Right cardiac atrium (tissue), 5 donors: ENCODE data around the gene DYNC2H1. TPM values are rescaled to one million over a fixed set of nuclear protein-coding genes. Genes with fewer than 3 reads are reported as not detected.
"Not testable (repeated sequence)": the region's sequence is repeated elsewhere in the genome, so short reads cannot be mapped to it uniquely, and the experiment has no call there.

ENCODE experiments used
- ATAC-seq, 2 donors: fragments of 200-7000 bp; cut with Tn5 transposase; one replicate each; pipeline versions ENCODE4 v1.8.0 to v1.9.1; 2020; ENCODE audit warnings: moderate library complexity in 2 of 2, mild to moderate bottlenecking in 1 of 2
- DNase-seq, 3 donors: peaks; one replicate each; pipeline ENCODE4 v3.0.0-alpha.2; 2020
- H3K27ac ChIP-seq: one replicate; pipeline ENCODE4 v1.5.1; 2013; ENCODE audit warnings: mild to moderate bottlenecking, low read length, control low read depth, moderate library complexity
- H3K27me3 ChIP-seq: one replicate; pipeline ENCODE4 v1.6.1; 2013; ENCODE audit not compliant: control insufficient read depth, insufficient read depth
- H3K4me1 ChIP-seq: one replicate; pipeline ENCODE4 v1.6.1; 2013; ENCODE audit warnings: low read length; ENCODE audit not compliant: control insufficient read depth, insufficient read depth
- H3K4me3 ChIP-seq: one replicate; pipeline ENCODE4 v1.5.1; 2013; ENCODE audit warnings: low read length, control low read depth
- H3K9me3 ChIP-seq: one replicate; pipeline ENCODE4 v1.6.1; 2013; ENCODE audit warnings: low read length; ENCODE audit not compliant: control insufficient read depth
- WGBS: extraction: QIAGEN DNeasy Blood & Tissue Kit; methylation state at CpG from one replicate; pipeline ENCODE4 v1.1.7; 2013; 5-methylcytosine and 5-hydroxymethylcytosine counted together
- intact Hi-C, 4 donors: fragments of 100-400 bp; cut with DNase I; formaldehyde crosslinking; loops; one replicate each; pipeline versions ENCODE4 v1.11.0 to v1.14.0; 2022 to 2023
- polyA plus RNA-seq: library from polyadenylated mRNA; stranded (reverse); fragments of 200-250 nt; gene quantifications from one replicate; pipeline ENCODE4 v1.2.3, GENCODE V29; 2013
- total RNA-seq, 4 donors: library from RNA; stranded (reverse); fragmentation: NEBNext Ultra II Directional; extraction: Animal tissue kit (Norgen Biotek cat#: 25700); gene quantifications; one replicate each; pipeline ENCODE4 v1.2.1, GENCODE V29; 2021
- donor health status: healthy with polysubstance abuse.
- donor health status: DM: no; HTN: yes; CAD: no.
- donor health status: DM: no; HTN: no; CAD: no.
- donor health status: DM: no; HTN: yes; CAD: no; lungs with severe emphysema.
- donor health status: DM: yes; HTN: yes; CAD: no.

The DYNC2H1 gene
- total and polyA plus RNA-seq, 5 donors: 4.3 to 9.4 (median 8.0) TPM

DNA sequence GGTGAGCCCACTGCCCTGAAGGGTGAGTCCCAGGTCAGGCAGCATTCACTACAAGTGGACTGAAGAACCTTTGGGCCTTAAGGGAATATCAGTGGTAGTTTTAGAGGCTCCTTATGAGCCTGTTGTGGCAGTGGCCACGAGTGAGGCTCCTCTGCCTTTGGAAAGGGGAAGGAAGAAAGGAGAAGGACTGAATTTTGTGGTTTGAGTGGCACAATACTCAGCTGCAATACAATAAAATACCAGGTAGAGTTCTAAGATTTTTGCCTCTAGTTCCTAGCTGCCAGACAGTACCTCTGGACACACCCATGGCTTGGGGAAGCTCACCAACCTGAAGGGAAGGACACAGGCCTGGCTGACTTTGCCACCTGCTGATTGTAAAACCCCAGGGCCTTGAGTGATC is 260.9 kb downstream of the DYNC2H1 start:
- Histone ChIP-seq H3K27ac (no peak overlapping the region), H3K4me1 (no peaks in the 10 kb centered on the region), H3K9me3 (peaks cover 2% of the 10 kb centered on the region), H3K27me3 (no peaks in the 10 kb centered on the region), H3K4me3 (no peak overlapping the region)
- 71% methylated on average over 1 of the region's 1 CpG for WGBS
- ATAC-seq: no peak
- intact Hi-C loops: no loop called here
- no peak for DNase-seq

GRCh38 chr11:103372906-103373305 is 263.7 kb downstream of the DYNC2H1 start:
- intact Hi-C loops: no loop called here
- ATAC-seq (no peak), DNase-seq (no peak)
- Histone ChIP-seq H3K27ac (no peak overlapping the region), H3K4me1 (no peaks in the 10 kb centered on the region), H3K27me3 (no peaks in the 10 kb centered on the region), H3K9me3 (peaks cover 2% of the 10 kb centered on the region), H3K4me3 (no peak overlapping the region)
- 96% methylated on average over 2 of the region's 2 CpGs for WGBS

DNA sequence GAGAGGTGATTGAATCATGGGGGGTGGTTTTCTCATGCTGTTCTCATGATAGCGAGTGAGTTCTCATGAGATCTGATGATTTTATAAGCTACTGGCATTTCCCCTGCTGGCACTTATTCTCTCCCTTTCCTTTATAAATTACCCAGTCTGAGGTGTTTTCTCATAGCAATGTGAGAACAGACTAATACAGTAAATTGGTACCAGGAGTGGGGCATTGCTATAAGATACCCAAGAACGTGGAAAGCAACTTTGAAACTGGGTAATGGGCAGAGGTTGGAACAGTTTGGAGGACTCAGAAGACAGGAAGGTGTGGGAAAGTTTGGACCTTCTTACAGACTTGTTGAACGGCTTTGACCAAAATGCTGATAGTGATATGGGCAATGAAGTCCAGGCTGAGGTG is 265.0 kb downstream of the DYNC2H1 start:
- H3K27ac ChIP-seq, intact Hi-C loops, H3K27me3 ChIP-seq, H3K9me3 ChIP-seq, ATAC-seq, H3K4me3 ChIP-seq, H3K4me1 ChIP-seq, DNase-seq: not testable (repeated sequence)
- 62% methylated on average over 3 of the region's 3 CpGs for WGBS

DNA sequence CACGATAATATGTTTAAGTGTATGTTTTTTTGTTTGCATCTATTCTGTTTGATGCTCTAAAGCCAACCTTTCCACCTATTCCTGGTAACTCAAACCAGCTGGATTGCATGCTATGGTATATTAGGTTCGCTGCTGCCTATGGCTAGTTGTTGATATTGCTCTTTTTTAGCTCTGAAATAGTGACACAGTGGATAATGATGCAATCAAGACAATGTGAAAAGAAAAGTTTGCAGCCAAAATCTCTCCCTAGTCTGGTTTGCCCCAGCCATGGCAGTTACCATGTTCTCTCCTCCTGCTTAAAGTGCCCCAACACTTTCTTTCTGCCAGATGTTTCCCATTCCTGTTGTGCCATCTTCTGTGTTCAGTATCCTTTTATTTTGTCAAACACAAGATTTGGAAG is 269.7 kb downstream of the DYNC2H1 start:
- no peak overlapping the region for H3K4me3 ChIP-seq
- ATAC-seq: no peak
- no peak overlapping the region for H3K27ac ChIP-seq
- no peaks in the 10 kb centered on the region for H3K4me1 ChIP-seq
- H3K9me3 ChIP-seq: peaks cover 2% of the 10 kb centered on the region
- no peak for DNase-seq
- intact Hi-C loops: no loop called here
- no peaks in the 10 kb centered on the region for H3K27me3 ChIP-seq
- WGBS: 89% methylated on average over 2 of the region's 2 CpGs

DNA sequence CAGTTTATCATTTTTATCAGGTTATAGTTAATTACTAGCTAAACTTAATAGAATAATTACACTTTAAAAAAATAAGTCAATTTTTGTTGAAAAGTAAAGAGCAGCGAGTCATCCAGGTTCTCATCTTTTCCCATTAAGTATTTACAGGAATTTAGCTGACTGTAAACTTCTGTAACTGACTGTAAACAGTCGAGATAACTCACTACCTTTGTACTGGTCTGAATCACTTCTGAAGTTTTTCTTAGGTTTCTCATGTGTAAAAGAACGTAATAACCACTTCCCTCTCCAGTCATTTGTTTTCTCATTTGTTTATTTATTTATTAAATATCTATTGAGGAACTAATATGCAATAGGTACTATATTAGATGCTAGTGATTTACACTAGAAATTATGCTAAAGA is 270.8 kb downstream of the DYNC2H1 start:
- ATAC-seq (no peak), DNase-seq (no peak)
- H3K4me1 ChIP-seq: no peaks in the 10 kb centered on the region
- no peaks in the 10 kb centered on the region for H3K27me3 ChIP-seq
- 87% methylated on average over 3 of the region's 3 CpGs for WGBS
- intact Hi-C loops: no loop called here
- no peaks in the 10 kb centered on the region for H3K9me3 ChIP-seq
- H3K4me3 ChIP-seq: no peak overlapping the region
- no peak overlapping the region for H3K27ac ChIP-seq

- Histone ChIP-seq H3K27ac (no peak overlapping the region), H3K4me3 (no peak overlapping the region), H3K9me3 (no peaks in the 10 kb centered on the region), H3K4me1 (no peaks in the 10 kb centered on the region), H3K27me3 (no peaks in the 10 kb centered on the region)
- no peak for DNase-seq
- intact Hi-C loops: no loop called here
- ATAC-seq: no peak
Observed at GRCh38 chr11:103384652-103385051, 275.4 kb downstream of the DYNC2H1 start.

DNA sequence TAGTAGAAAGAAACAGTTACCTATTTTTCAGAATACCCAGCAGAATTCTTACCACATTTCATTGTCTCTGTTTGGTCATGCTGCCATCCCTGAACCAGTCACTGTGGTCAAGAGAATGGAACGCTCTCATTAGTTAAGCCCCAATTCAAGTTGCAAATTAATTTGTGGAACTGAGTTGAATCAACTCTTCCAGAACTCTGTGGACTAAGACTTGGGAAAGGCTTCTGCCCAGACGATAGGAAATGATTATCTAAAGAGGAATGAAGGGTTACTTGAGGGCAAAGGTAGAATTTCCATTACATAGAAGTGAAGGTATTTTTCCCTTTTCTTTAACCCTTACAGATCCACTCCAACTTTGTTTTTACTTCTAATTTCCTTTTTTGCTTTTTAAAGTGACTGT is 286.4 kb downstream of the DYNC2H1 start:
- WGBS: 50% methylated on average over 2 of the region's 2 CpGs
- no peak overlapping the region for H3K4me3 ChIP-seq
- no peak for DNase-seq
- intact Hi-C loops: no loop called here
- no peak overlapping the region for H3K27ac ChIP-seq
- H3K27me3 ChIP-seq: no peaks in the 10 kb centered on the region
- no peaks in the 10 kb centered on the region for H3K4me1 ChIP-seq
- H3K9me3 ChIP-seq: no peaks in the 10 kb centered on the region
- ATAC-seq: no peak

DNA sequence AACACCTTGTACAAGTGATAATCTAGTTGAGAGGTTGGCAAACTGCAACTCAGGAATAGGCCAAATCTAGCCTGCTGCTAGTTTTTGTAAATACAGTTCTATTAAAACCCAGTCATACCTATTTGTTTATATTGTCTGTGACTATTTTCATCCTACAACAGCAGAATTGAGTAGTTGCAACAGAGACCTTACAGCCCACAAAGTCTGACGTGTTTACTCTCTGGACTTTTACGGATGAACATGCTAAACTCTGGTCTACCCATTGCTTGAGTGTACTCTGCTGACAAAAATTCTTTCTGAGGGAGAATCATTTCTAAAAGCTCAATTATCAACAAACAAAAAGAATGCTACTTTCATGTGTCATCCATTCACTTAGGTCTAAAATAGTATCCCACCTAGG is 287.0 kb downstream of the DYNC2H1 start:
- WGBS: 95% methylated on average over 2 of the region's 2 CpGs
- Histone ChIP-seq H3K4me3 (no peak overlapping the region), H3K27me3 (no peaks in the 10 kb centered on the region), H3K4me1 (no peaks in the 10 kb centered on the region), H3K9me3 (no peaks in the 10 kb centered on the region), H3K27ac (no peak overlapping the region)
- intact Hi-C loops: no loop called here
- DNase-seq (no peak), ATAC-seq (no peak)

- DNase-seq (no peak), ATAC-seq (no peak)
- Histone ChIP-seq H3K27ac (no peak overlapping the region), H3K4me3 (no peak overlapping the region), H3K9me3 (no peaks in the 10 kb centered on the region), H3K27me3 (no peaks in the 10 kb centered on the region), H3K4me1 (no peaks in the 10 kb centered on the region)
- WGBS: 60% methylated on average over 2 of the region's 2 CpGs
- intact Hi-C loops: no loop called here
Observed at GRCh38 chr11:103397369-103397768, 288.1 kb downstream of the DYNC2H1 start.

- H3K4me3 ChIP-seq: no peak overlapping the region
- H3K4me1 ChIP-seq: no peaks in the 10 kb centered on the region
- no peak for DNase-seq
- no peaks in the 10 kb centered on the region for H3K27me3 ChIP-seq
- H3K27ac ChIP-seq: no peak overlapping the region
- WGBS: 84% methylated on average over 6 of the region's 6 CpGs
- intact Hi-C loops: no loop called here
- H3K9me3 ChIP-seq: no peaks in the 10 kb centered on the region
- no peak for ATAC-seq
Observed at GRCh38 chr11:103398829-103399228, 289.6 kb downstream of the DYNC2H1 start.

- DNase-seq: no peak
- Histone ChIP-seq H3K4me3 (no peak overlapping the region), H3K4me1 (no peaks in the 10 kb centered on the region), H3K27ac (no peak overlapping the region), H3K9me3 (no peaks in the 10 kb centered on the region), H3K27me3 (no peaks in the 10 kb centered on the region)
- 98% methylated on average over 3 of the region's 3 CpGs for WGBS
- no peak for ATAC-seq
- intact Hi-C loops: no loop called here
Observed at GRCh38 chr11:103406357-103406756, 297.1 kb downstream of the DYNC2H1 start.

- H3K9me3 ChIP-seq: no peaks in the 10 kb centered on the region
- DNase-seq (no peak), ATAC-seq (no peak)
- H3K4me3 ChIP-seq: no peak overlapping the region
- 95% methylated on average over 2 of the region's 2 CpGs for WGBS
- H3K4me1 ChIP-seq: no peaks in the 10 kb centered on the region
- intact Hi-C loops: no loop called here
- no peak overlapping the region for H3K27ac ChIP-seq
- H3K27me3 ChIP-seq: no peaks in the 10 kb centered on the region
Observed at GRCh38 chr11:103407641-103408040, 298.4 kb downstream of the DYNC2H1 start.
